ENCODE results near the gene OSBPL5. TPM values are rescaled to one million over a fixed set of nuclear protein-coding genes. Genes with fewer than 3 reads are reported as not detected.

OSBPL5 gene
- total and polyA plus RNA-seq, 11 donors, result 10.1 to 27.7 (median 16.4) TPM

DNA sequence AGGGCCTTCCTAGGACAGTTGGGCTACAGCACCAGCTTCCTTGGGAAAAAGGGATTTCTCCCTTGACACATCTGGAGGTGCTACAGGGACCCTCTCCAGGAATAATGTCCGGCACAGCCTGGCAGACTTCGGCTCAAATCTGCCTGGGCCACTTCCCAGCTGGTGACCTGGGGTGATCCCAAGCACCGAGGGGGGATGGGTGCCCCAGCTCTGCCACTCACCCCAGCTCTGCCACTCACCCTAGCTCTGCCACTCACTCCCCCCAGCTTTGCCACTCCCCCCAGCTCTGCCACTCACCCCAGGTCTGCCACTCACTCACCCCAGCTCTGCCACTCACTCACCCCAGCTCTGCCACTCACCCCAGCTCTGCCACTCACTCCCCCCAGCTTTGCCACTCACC lies 9.9 kb downstream of the OSBPL5 start:
- Histone ChIP-seq H3K9me3 (no peaks in the 10 kb centered on the region), H3K4me1 (peaks cover 4 to 83% (median 53%) of the 10 kb centered on the region in 12 donors), H3K27me3 (no peaks in the 10 kb centered on the region), H3K4me3 (no peak overlapping the region), H3K36me3 (peaks cover 0 to 12% (median 0%) of the 10 kb centered on the region in 9 donors), H3K27ac (peak overlapping the region in 6 of 12 donors; percentile 24 to 88 (median 56))
- WGBS, 4 donors, result 33 to 47% (median 44%) methylated on average over 3 of the region's 3 CpGs
- intact Hi-C loops (cut with DNase I), result no loop called here
- no peak for TF ChIP-seq POLR2A (IDR thresholded peaks at IDR 0.05)
- no peak for TF ChIP-seq CTCF (IDR thresholded peaks at IDR 0.05)
- DNase-seq, result peak in 3 of 5 donors; percentile 29 to 35 (median 33)
- no peak for ATAC-seq

DNA sequence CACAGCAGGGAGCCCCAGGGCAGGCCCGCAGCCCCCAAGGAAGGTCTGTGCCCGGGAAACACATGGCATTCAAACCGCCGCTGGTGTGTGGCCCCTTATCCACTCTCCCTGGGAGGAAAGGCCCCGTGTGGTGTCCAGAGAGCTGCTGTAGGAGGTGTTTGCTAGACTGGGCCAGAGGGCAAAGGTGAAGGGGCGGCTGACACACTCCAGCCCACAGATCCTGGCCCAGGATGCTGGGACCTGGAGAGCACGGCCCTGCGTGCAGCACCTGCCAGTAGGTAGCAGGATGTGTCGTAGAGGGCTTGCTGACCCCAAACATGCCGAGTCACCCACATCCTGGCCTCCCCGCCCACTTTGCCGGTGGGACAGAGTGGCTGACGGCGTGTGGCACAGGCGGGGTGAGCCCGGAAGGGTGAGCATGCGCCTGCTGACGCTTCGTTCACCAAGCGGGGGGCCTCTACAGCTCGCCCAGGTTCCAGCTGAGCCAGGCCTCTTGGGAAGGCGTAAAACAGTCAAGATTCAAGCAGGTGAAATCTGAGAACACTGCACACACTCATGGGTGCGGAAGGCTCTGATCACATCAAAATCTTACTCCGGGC lies 11.0 kb downstream of the OSBPL5 start:
- ATAC-seq, result no peak
- Histone ChIP-seq H3K4me3 (peak overlapping the region in 2 of 12 donors; percentile 6), H3K9me3 (no peaks in the 10 kb centered on the region), H3K4me1 (peaks cover 4 to 83% (median 50%) of the 10 kb centered on the region in 12 donors), H3K27ac (peak overlapping the region in 10 of 12 donors; percentile 15 to 88 (median 70)), H3K27me3 (no peaks in the 10 kb centered on the region), H3K36me3 (peaks cover 0 to 12% (median 0%) of the 10 kb centered on the region in 9 donors)
- intact Hi-C loops (cut with DNase I), result no loop called here
- TF ChIP-seq POLR2A (IDR thresholded peaks at IDR 0.05) (no peak), CTCF (IDR thresholded peaks at IDR 0.05) (no peak)
- DNase-seq, result peak in 3 of 5 donors; percentile 28 to 60 (median 31)
- WGBS, 4 donors, result 78 to 84% (median 82%) methylated on average over 15 to 24 of the region's 24 CpGs

DNA sequence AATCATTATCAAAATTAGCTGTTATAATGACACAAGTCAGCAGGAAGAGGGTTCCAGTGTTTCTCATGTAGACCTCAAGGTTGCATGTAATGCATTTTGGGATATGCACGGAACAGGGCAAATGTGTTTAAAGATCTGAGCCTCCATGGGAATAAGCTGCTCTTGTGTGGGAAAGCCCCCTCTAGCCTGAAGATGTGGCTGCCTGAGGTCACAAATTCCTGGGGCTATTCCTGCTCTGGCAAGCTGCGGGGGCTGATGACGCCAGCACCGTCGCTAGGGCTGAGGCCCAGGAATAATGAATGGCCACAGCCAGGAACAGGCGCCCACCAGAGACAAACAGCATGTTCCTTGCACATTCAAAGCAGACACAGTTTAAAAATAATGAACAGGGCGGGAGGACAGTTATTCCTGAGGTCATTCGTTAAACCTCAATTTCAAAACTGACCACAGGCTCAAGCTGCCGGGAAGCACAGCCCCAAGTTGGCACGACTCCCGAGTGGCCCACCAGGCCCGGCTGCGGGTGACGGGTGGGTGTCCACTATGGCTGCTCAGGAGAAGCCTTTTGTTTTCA lies 11.7 kb downstream of the OSBPL5 start:
- Histone ChIP-seq H3K9me3 (no peaks in the 10 kb centered on the region), H3K4me3 (peak overlapping the region in 2 of 12 donors; percentile 6), H3K27ac (peak overlapping the region in 11 of 12 donors; percentile 15 to 88 (median 68)), H3K27me3 (no peaks in the 10 kb centered on the region), H3K4me1 (peaks cover 4 to 87% (median 53%) of the 10 kb centered on the region in 12 donors), H3K36me3 (peaks cover 0 to 12% (median 0%) of the 10 kb centered on the region in 9 donors)
- ATAC-seq (peak; percentile 56 to 82 (median 78)), DNase-seq (peak; percentile 73 to 85 (median 74))
- intact Hi-C loops (cut with DNase I), result no loop called here
- 43 to 59% (median 48%) methylated on average over 14 of the region's 14 CpGs for WGBS, 4 donors
- no peak for TF ChIP-seq POLR2A (IDR thresholded peaks at IDR 0.05)
- TF ChIP-seq CTCF (IDR thresholded peaks at IDR 0.05), result no peak

DNA sequence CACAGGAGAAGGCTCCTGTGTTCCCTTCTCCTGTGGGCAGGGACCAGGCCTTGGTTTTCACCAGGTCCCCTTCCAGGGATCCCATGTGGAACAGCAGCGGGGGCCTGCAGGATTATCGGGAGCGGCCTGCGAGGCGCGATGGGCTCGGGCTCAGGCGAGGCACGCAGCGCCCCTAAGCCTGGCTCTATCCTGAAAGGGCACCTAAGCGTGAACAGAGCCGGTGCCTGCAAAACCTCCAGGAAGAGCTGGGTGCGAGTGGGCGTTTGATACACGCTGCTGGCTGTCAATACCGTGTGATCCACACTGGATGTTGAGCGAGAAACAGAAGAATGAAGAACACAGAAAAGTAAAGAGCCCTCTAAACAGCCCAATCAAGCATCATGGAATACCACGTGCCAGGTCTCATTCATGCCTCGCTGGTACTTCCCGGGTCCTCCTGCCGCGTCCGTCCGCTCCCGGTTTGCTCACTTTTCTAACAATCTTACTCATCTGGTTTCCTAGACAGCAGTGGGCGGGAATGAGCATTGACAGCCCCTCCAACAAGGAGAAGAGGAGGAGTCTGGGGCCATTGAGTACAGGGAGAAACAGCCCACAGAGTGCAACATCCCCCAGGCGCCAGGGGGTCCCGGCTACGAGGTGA lies 12.5 kb downstream of the OSBPL5 start:
- TF ChIP-seq CTCF (IDR thresholded peaks at IDR 0.05), result no peak
- no peak for TF ChIP-seq POLR2A (IDR thresholded peaks at IDR 0.05)
- no peak for ATAC-seq
- WGBS, 4 donors, result 91 to 94% (median 92%) methylated on average over 29 of the region's 29 CpGs

More for the DNA sequence above, 12.5 kb downstream of the OSBPL5 start:
- peaks cover 0 to 12% (median 0%) of the 10 kb centered on the region in 9 donors for H3K36me3 ChIP-seq
- no peaks in the 10 kb centered on the region for H3K9me3 ChIP-seq
- peak overlapping the region in 10 of 12 donors; percentile 6 to 88 (median 59) for H3K27ac ChIP-seq
- peak in 3 of 5 donors; percentile 18 to 52 (median 35) for DNase-seq
- no peak overlapping the region for H3K4me3 ChIP-seq
- H3K4me1 ChIP-seq, result peaks cover 4 to 91% (median 60%) of the 10 kb centered on the region in 12 donors
- H3K27me3 ChIP-seq, result no peaks in the 10 kb centered on the region
- intact Hi-C loops (cut with DNase I), result no loop called here

Measured in heart left ventricle (tissue), 16 donors.